Activated naive CD8-positive, alpha-beta T cell (primary cell): Measurements from ENCODE around the gene LILRA6.
"Not testable (repeated sequence)": the region's sequence is repeated elsewhere in the genome, so short reads cannot be mapped to it uniquely, and the experiment has no call there.

ENCODE experiments used
- H3K27ac Mint-ChIP-seq: one replicate; pipeline ENCODE4 v1.8.0; 2021; ENCODE audit warnings: mixed read lengths
- H3K27me3 Mint-ChIP-seq: one replicate; pipeline ENCODE4 v1.8.0; 2021; ENCODE audit warnings: mixed read lengths
- H3K36me3 Mint-ChIP-seq: one replicate; pipeline ENCODE4 v1.8.0; 2021; ENCODE audit warnings: mixed read lengths
- H3K4me1 Mint-ChIP-seq: one replicate; pipeline ENCODE4 v1.8.0; 2021; ENCODE audit warnings: low read depth, mixed read lengths
- H3K4me3 Mint-ChIP-seq: one replicate; pipeline ENCODE4 v1.8.0; 2021; ENCODE audit warnings: mild to moderate bottlenecking, mixed read lengths
- H3K9me3 Mint-ChIP-seq: one replicate; pipeline ENCODE4 v1.8.0; 2021; ENCODE audit warnings: low read depth, mixed read lengths

Gene LILRA6

DNA sequence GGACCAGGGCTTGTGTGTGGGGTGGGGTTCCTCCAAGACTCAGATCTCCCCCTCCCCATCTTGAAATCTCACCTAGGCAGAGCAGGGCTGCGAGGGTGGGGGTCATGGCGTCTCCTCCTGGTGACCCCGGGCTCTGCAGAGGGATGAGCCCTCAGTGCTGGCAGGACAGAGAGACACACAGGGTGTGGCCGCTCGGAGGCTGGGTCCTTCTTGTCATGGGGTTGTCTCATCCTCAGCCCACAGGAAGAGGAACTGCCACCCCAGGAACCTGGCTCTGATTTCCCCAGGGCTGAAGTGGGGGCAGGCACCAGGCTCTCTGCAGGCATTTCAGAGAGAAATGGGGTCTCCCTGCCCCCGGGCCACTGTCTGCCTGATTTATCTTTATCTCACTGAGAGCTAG, at the start of gene LILRA6:
LILRA6 (minus strand) TSS at position 145 of the 400 bp plus-strand sequence.
- not testable (repeated sequence) for H3K4me3 Mint-ChIP-seq, H3K36me3 Mint-ChIP-seq, H3K27ac Mint-ChIP-seq, H3K9me3 Mint-ChIP-seq, H3K27me3 Mint-ChIP-seq, H3K4me1 Mint-ChIP-seq

DNA sequence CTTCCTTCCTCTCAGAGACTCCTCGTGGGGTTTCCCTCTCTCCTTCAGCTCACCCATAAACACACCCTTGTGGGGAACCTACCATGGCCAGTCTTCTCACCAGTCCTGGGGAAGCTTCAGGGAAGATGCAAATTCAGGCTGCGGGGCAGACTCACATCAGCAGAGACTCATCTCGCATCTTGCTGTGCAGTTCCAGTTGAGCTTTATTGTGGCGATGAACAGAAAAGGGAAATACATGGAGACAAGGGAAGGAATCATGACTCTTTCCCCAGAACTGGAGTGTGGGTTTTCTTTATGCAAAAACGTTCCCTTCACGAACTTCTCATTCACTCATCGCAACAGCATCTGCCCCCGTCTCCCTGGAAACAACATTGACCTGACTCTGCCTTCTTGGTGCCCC, 46.6 kb upstream of the LILRA6 start:
- Mint-ChIP-seq H3K4me1 (peaks cover 14% of the 10 kb centered on the region), H3K27me3 (peaks cover 11% of the 10 kb centered on the region)
- H3K27ac Mint-ChIP-seq, H3K4me3 Mint-ChIP-seq, H3K36me3 Mint-ChIP-seq, H3K9me3 Mint-ChIP-seq: not testable (repeated sequence)

DNA sequence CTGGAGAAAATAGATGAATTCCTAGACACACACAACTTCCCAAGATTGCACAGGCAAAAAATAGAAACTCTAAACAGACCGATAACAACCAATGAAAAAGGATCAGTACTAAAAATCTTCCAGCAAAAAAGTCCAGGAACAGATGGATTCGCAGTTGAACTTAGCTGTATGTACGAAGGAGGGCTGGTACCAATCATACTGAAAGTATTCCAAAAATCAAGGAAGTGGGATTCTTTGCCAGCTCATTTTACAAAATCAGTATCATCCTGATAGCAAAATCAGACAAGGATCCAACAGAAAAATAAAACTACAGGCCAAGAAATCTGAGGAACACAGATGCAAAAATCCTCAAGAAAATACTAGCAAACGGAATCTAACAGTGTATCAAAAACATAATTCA, 44.9 kb upstream of the LILRA6 start:
- peaks cover 6% of the 10 kb centered on the region for H3K27me3 Mint-ChIP-seq
- H3K4me3 Mint-ChIP-seq, result no peak overlapping the region
- H3K4me1 Mint-ChIP-seq, result peaks cover 14% of the 10 kb centered on the region
- no peak overlapping the region for H3K27ac Mint-ChIP-seq
- peaks cover under 1% of the 10 kb centered on the region for H3K9me3 Mint-ChIP-seq
- no peaks in the 10 kb centered on the region for H3K36me3 Mint-ChIP-seq

DNA sequence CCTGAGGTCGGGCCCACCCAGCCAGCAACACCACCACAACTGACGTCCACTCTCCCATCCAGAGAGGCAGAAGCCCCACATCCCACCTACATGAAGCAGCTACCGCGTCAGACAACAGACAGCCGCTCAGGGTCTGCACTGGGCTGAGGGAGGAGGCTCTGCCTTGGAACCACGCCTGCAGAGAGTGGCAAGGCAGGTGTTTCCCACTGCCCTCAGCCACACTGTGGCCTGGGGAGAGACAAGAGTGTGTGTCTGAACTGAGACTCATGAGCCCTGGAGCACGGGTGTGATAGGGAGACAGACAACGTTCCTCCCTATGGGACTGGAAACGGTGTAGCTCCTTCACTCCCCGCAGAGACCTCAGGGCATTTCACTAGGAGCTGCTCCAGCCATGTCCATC, 43.7 kb upstream of the LILRA6 start:
- not testable (repeated sequence) for H3K4me3 Mint-ChIP-seq, H3K27ac Mint-ChIP-seq, H3K36me3 Mint-ChIP-seq, H3K9me3 Mint-ChIP-seq
- Mint-ChIP-seq H3K4me1 (peaks cover 14% of the 10 kb centered on the region), H3K27me3 (peaks cover 11% of the 10 kb centered on the region)

DNA sequence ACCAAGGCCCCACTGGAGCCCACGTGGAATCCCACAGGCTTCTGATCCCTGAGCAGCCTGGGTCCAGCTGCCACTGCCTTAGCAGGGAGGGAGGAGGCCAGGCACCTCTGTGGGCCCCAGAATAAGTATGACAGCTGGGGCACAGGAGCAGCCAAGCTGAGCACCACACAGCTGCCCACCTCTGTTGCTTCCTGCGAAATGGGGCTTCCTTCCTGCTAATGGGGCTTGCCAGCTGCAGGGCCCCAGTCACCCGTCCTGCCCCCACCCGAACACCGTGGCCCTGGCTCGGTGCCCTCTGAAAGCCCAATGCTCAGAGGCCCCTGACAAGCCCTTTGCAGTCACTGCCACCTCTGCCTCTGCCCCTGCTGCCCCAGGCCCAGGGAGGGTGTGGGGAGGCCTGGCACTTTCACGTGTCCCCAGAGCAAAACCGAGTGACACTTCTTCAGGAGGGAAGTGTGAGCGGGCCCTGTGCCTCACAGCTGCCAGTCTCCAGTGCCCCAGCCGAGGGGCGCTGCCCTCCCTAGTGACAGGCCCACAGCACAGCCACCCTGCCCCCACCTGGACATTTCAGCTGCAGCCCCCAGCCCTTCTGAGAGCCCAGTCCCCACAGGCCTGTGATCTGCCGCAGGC, 43.0 kb upstream of the LILRA6 start:
- Mint-ChIP-seq H3K4me1 (peaks cover 14% of the 10 kb centered on the region), H3K27me3 (peaks cover 11% of the 10 kb centered on the region)
- not testable (repeated sequence) for H3K27ac Mint-ChIP-seq, H3K9me3 Mint-ChIP-seq, H3K4me3 Mint-ChIP-seq, H3K36me3 Mint-ChIP-seq

DNA sequence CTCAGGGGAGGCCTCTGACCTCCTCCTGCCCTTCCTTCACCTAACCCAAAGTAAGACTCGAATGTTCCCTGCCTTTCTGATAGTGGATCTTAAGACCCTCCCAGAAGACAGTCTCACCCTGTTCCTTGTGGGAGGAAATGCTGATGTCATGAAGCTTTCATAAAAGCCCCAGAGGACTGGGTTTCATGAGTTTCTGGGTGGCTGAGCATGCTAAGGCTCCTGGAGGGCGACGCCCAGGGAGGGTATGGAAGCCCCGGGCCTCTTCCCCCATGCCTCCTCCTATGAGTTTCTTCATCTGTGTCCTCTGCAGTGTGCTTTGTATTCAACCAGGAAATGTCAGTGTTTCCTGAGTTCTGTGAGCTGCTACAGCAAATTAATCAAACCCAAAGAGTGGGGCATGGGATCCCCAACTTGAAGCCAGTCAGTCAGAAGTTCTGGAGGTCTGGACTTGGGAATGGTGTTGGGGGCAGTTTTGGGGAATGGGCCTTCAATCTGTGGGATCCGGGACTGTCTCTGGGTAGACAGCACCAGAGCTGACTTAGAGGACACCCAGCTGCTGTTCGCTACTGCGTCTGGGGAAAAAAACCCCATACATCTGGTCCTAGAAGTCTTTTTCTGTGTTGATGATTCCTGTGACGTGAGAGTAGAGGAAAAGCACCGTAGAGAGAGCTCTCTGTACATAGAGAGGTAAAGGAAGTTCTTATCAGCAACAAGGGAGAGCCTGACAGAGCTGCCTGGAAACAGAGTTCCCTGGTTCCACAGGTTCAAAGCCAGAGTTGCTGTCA, 40.3 kb upstream of the LILRA6 start:
- H3K36me3 Mint-ChIP-seq, result no peaks in the 10 kb centered on the region
- H3K4me1 Mint-ChIP-seq, result peaks cover 14% of the 10 kb centered on the region
- H3K4me3 Mint-ChIP-seq, result no peak overlapping the region
- no peak overlapping the region for H3K27ac Mint-ChIP-seq
- H3K27me3 Mint-ChIP-seq, result peaks cover 13% of the 10 kb centered on the region
- H3K9me3 Mint-ChIP-seq, result no peaks in the 10 kb centered on the region

DNA sequence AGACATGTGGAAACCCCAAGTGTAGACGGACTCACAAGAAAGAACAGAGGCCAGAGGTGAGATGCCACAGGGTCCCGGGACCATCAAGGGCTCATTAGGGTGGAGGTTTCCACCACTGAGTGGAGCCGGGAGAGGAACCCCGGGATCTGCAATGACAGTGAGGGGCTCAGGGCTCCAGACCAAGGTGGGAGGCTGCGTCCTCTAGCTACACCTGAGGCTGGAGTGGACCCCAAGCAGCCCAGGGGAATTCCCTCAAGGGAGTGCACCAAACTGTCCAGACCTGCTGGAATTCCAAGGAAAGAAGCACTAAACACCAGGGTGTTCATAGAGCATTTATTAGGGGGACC, 39.1 kb upstream of the LILRA6 start:
- H3K4me1 Mint-ChIP-seq, result peaks cover 10% of the 10 kb centered on the region
- H3K4me3 Mint-ChIP-seq, H3K36me3 Mint-ChIP-seq, H3K27ac Mint-ChIP-seq, H3K9me3 Mint-ChIP-seq: not testable (repeated sequence)
- peaks cover 13% of the 10 kb centered on the region for H3K27me3 Mint-ChIP-seq

DNA sequence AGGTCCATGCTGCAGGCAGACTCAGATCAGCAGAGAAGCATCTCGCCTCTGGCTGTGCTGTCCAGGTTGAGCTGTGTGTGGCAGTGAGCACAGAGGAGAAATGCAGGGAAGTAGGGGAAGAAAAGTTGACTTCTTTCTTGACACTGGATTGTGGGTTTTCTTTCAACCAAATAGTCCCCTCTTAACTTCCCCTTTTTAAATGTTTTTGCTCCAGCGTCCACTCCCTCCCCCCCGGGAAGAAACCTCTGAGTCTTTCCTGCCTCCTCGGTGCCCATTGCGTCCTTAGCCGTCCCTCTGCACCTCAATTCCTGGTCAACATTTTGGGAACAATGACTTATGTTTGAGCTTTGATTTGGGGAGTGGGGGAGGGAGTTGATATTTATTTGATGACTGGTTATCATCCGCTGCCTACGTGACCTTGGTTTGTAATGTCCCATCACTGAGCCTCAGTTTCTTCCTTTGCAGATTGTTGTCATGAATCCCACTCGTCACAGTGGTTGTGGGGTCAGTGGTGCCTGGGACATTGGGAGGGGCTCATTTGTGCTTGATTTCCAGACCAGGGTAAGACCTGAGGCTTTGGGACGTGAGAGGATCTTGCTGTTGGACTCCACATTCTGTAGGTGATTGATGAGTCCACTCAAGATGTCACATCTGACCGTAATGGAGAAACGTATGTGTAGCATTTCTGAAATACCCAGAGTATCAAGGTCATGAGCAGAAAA, 38.6 kb upstream of the LILRA6 start, which contains the start of gene LILRB2:
LILRB2 (minus strand) TSS at position 104 of the 722 bp plus-strand sequence. CDS start 614 bp downstream, outside the sequence.
- peaks cover 8% of the 10 kb centered on the region for H3K4me1 Mint-ChIP-seq
- H3K9me3 Mint-ChIP-seq, result no peaks in the 10 kb centered on the region
- no peak within 1 kb of the TSS for H3K27ac Mint-ChIP-seq
- H3K4me3 Mint-ChIP-seq, result no peak within 1 kb of the TSS
- peaks cover 13% of the 10 kb centered on the region for H3K27me3 Mint-ChIP-seq
- no peaks in the 10 kb centered on the region for H3K36me3 Mint-ChIP-seq

DNA sequence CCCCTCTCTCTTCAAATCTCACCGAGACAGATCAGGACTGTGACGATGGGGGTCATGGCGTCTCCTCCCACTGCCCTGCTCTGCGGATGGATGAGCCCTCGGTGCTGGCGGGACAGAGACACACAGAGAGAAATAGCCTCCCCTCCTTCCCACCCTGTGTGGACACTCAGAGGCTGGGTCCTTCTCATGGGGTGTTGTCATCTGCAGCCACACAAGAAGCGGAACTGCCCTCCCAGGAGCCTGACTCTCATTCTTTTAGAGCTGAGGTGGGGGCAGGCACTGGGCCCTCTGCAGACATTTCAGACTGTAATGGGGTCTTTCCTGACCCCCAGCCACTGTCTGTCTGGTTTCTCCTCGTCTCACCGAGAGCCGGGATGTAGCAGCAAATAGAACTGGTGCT, 37.9 kb upstream of the LILRA6 start:
- peaks cover 13% of the 10 kb centered on the region for H3K27me3 Mint-ChIP-seq
- not testable (repeated sequence) for H3K9me3 Mint-ChIP-seq, H3K27ac Mint-ChIP-seq, H3K36me3 Mint-ChIP-seq, H3K4me3 Mint-ChIP-seq, H3K4me1 Mint-ChIP-seq

DNA sequence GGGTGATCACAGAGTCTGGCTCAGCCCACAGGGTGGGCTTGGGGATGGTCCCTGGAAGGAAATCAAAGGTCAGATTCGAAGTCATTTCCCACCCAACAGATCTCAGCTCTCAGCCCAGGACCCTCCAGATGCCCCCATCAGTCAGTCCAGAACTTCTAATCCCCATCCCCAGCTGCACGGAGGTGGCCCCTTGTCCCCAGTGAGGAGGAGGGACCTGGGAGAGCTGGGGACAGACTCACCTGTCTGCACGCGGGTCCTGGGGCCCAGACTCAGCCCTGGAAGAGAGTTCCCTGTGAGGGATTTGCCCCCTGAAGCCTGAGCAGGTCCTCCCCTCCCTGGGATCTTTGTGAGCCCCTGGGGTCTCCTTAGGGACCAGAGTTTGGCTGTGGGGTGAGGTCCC, 37.4 kb upstream of the LILRA6 start:
- H3K36me3 Mint-ChIP-seq, H3K27ac Mint-ChIP-seq, H3K9me3 Mint-ChIP-seq, H3K4me1 Mint-ChIP-seq, H3K4me3 Mint-ChIP-seq: not testable (repeated sequence)
- H3K27me3 Mint-ChIP-seq, result peaks cover 13% of the 10 kb centered on the region

DNA sequence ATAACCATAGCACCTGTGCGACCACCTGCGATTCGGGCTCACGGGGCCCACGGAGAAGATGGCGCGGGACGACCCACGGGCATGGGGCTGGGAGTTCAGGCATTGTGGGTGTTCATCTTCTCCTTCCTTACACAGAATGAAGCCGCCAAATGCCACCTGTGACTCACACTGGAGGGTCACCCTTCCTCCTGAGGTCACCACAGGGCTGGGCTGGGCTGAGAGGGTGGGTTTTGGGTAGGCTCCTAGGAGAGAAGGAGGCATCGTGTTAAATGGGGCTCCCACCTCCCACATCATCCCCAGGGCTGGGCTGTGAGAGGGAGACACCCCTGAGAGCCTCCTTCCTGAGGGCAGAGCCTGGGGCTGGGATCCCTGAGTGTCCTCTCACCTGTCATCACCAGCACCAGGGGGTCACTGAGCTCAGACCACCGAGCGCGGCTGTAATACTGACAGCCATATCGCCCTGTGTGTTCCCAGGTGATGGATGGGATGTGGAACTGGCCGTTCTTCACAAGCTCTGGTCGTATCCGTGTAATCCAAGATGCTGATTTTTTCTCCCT, 36.9 kb upstream of the LILRA6 start:
- Mint-ChIP-seq H3K4me1 (no peaks in the 10 kb centered on the region), H3K36me3 (no peaks in the 10 kb centered on the region), H3K4me3 (no peak overlapping the region), H3K27me3 (peaks cover 13% of the 10 kb centered on the region), H3K9me3 (no peaks in the 10 kb centered on the region), H3K27ac (no peak overlapping the region)

DNA sequence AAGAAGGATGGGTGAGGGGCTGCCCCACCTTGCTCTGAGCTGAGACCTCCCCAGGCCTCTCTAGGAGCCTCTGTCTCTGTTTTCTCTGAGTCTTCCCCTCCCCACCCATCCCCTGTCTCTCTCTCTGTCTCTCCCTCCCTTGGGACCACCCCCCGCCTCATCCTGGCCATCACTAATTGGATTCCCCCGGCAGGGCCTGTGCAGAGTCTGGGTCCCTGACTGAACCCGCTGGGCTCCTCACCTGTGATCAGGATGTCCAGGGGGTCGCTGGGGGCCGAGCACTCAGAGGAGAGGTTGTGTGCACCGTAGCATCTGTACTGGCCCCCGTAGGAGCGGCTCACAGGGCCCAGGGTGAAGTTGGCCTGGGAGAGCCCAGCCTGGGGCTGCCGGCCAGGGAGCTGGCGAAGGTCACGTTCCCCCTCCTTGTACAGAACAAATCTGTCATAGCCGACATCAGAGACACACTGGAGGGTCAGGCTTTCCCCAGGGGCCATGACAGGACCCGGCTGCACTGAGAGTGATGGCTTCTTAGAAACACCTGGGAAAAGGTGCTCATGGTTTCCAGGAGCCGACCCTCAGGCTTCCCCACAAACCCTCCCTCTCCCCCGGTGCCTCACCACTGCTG, 36.1 kb upstream of the LILRA6 start:
- H3K27me3 Mint-ChIP-seq, result peaks cover 13% of the 10 kb centered on the region
- H3K4me1 Mint-ChIP-seq, H3K27ac Mint-ChIP-seq, H3K36me3 Mint-ChIP-seq, H3K9me3 Mint-ChIP-seq, H3K4me3 Mint-ChIP-seq: not testable (repeated sequence)

DNA sequence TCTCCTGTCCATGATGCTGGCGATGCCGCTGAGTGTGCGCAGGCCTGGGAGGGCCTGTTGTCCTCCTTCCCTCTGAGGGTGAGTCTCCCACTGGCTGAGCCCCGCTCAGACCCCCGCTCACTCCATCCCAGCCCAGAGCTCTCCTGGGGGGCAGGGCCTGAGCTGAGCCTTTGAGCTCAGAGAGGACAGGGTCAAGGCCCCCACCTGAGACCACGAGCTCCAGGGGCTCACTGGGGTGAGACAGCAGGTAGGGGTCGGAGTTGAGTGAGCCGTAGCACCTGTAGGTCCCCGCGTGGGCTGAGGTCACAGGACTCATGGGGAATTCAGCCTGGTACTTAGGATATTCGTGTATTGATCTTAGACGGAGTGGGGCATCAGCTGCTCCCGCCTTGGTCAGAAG, 35.5 kb upstream of the LILRA6 start:
- peaks cover 13% of the 10 kb centered on the region for H3K27me3 Mint-ChIP-seq
- H3K4me3 Mint-ChIP-seq, H3K27ac Mint-ChIP-seq, H3K4me1 Mint-ChIP-seq, H3K9me3 Mint-ChIP-seq, H3K36me3 Mint-ChIP-seq: not testable (repeated sequence)

DNA sequence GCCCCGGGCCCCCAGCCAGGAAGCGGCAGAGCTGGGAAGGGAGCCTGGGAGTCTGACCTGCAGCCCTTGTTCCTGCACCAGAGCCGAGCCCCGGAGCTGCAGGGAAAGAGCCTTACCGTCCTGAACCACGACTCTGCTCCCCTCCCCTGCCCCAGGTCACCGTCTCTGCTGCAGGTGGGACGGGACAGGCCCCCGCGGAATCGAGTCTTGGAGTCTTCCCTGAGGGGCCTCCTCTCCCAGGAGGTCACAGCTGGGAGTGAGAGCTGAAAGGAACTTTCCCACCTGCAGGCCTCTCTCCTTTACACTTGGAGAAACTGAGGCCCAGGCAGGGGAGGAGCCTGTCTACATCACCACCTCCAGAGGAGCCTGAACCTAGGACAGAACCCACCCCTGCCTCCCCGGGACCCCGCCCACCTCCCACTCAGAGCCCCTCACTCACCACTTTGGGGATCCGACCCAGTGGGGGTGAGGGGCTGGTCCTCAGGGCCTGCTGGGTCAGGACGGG, 34.6 kb upstream of the LILRA6 start:
- not testable (repeated sequence) for H3K4me3 Mint-ChIP-seq, H3K36me3 Mint-ChIP-seq, H3K4me1 Mint-ChIP-seq, H3K9me3 Mint-ChIP-seq, H3K27ac Mint-ChIP-seq
- peaks cover 14% of the 10 kb centered on the region for H3K27me3 Mint-ChIP-seq

DNA sequence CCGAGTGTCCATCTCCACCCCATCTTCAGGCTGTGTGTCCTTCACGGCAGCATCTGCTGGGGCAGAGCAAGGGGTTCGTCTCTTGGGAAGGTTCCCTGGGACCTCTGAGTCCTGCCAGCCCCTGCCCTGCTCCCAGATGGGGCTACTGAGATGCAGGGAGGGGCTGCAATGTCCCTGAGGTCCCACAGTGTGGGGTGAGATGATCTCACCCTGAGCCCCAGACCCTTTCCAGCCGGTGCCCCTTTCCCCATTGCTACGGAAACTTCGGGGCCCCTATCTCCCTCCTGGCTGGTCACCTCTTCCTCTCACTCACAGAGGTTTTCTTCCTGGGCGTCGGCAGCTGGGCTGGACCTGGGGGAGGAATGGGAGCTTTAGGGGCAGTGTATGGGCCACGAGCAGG, 33.4 kb upstream of the LILRA6 start:
- no peaks in the 10 kb centered on the region for H3K9me3 Mint-ChIP-seq
- no peaks in the 10 kb centered on the region for H3K4me1 Mint-ChIP-seq
- H3K36me3 Mint-ChIP-seq, result no peaks in the 10 kb centered on the region
- H3K4me3 Mint-ChIP-seq, result no peak overlapping the region
- H3K27me3 Mint-ChIP-seq, result peaks cover 12% of the 10 kb centered on the region
- no peak overlapping the region for H3K27ac Mint-ChIP-seq
